Left forelimb (tissue), 1 donor: Measurements from ENCODE around the gene STARD13.

Experiments
- DNase-seq: peaks from one replicate; pipeline ENCODE4 v3.0.0-alpha.2; 2018; ENCODE audit warnings: low spot score

STARD13 gene

GRCh38 chr13:33147832-33148231 lies 137.7 kb downstream of the STARD13 start:
- DNase-seq: no peak

GRCh38 chr13:33146843-33147611 lies 138.5 kb downstream of the STARD13 start:
- no peak for DNase-seq

- no peak for DNase-seq
These were observed 139.9 kb downstream of the STARD13 start for GRCh38 chr13:33145667-33146066.

- no peak for DNase-seq
These were observed 141.2 kb downstream of the STARD13 start for GRCh38 chr13:33144358-33144784.

- no peak for DNase-seq
These were observed 145.6 kb downstream of the STARD13 start for GRCh38 chr13:33139780-33140535.

GRCh38 chr13:33139184-33139583 lies 146.4 kb downstream of the STARD13 start:
- no peak for DNase-seq

- no peak for DNase-seq
These were observed 147.1 kb downstream of the STARD13 start for GRCh38 chr13:33138441-33138840.

GRCh38 chr13:33137721-33138120 lies 147.8 kb downstream of the STARD13 start:
- no peak for DNase-seq

GRCh38 chr13:33135097-33135496 lies 150.5 kb downstream of the STARD13 start:
- no peak for DNase-seq

- DNase-seq: no peak
These were observed 151.3 kb downstream of the STARD13 start for GRCh38 chr13:33134213-33134612.

- no peak for DNase-seq
These were observed 152.7 kb downstream of the STARD13 start for GRCh38 chr13:33132644-33133440.

GRCh38 chr13:33129886-33130285 lies 155.7 kb downstream of the STARD13 start:
- no peak for DNase-seq

GRCh38 chr13:33129094-33129832 lies 156.3 kb downstream of the STARD13 start:
- no peak for DNase-seq

GRCh38 chr13:33128134-33128533 lies 157.4 kb downstream of the STARD13 start:
- DNase-seq: no peak

GRCh38 chr13:33127009-33127551 lies 158.5 kb downstream of the STARD13 start:
- DNase-seq: no peak

- DNase-seq: no peak
These were observed 159.6 kb downstream of the STARD13 start for GRCh38 chr13:33125821-33126570.

- no peak for DNase-seq
These were observed 162.3 kb downstream of the STARD13 start for GRCh38 chr13:33123066-33123859.

- DNase-seq: no peak
These were observed 165.6 kb downstream of the STARD13 start for GRCh38 chr13:33119856-33120543.
